EH (cell line): Measurements from ENCODE around the gene CCDC187.
"Not testable (repeated sequence)": the region's sequence is repeated elsewhere in the genome, so short reads cannot be mapped to it uniquely, and the experiment has no call there.

Experiments
- DNase-seq: peaks from one replicate; pipeline ENCODE4 v3.0.0-alpha.2; 2015; ENCODE audit warnings: low read depth

CCDC187 gene

DNA sequence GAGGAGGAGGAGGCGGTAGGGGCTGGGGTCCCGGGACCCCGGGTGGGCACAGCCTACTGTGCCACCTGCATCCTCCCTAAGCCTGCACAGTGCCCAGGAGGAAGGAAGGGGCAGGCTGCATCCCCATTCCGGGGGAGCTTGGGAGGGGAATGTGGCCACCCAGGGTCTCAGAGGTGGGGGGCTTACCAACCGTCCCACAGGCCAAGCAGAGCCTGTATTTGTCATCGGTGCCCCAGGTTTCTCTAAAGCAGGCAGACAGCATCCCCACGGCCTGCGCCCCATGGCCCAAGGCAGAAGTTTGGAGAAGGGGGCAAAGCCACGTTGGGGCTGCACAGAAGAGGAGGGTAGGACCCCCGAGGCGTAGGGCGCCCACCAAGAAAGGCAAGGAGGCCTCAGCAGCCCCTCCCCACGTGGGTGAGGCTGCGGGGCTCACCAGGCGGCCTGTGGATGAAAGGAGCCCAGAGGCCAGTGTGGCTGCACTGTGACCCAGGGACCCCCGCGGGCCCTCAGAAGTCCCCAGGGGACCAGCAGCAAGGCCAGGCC is 22.9 kb upstream of the CCDC187 start:
- DNase-seq = no peak

DNA sequence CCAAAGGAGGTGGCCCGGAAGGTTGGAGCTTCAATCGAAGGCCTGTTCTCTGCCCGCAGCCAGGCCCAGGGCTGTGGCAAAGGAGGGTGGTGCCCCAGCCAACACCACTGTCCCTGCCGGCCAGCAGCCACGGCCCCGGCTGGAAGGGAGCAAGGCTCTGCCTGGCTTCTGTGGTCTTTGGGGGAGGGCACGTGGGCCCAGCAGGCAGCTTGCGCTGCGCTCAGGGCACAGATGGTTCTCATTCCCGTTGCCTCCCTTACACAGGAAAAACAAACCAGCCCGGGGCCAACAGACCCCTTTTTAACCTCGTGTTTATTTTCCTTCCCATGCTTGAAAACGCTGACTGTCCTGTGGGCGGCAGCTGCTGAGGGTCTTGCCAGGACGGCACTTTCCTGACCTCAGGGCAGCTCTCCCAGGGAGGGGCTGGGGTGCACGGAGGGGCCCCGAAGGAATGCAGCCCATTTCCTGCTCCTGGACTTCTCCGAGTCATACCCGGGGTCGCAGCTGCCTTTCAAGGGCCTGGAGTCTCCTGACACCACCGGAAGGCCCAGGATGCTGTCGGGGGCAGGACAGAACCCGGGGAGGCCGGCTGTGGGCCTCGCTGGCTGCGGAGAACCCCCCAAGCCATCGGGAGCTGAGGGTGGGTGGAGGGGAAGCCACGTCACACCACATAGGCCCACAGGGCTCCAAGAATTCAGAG is 22.3 kb upstream of the CCDC187 start:
- DNase-seq = peak; percentile 98

DNA sequence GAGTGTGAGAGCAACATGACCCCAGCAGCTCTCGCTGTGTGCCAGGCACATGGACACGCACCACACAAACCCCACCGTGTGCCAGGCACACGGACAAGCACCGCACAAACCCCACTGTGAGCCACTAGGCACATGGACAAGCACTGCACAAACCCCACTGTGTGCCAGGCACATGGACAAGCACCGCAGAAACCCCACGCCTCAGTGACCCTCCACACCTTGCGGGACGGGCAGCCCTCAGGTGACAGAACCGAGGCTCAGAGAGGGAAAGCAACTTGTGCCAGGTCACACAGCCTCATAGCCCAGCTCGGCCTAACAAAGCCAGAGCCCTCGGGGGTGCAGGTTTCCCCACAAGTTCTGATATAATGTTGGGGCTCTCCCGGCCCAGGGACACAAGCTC is 21.5 kb upstream of the CCDC187 start:
- no peak for DNase-seq

DNA sequence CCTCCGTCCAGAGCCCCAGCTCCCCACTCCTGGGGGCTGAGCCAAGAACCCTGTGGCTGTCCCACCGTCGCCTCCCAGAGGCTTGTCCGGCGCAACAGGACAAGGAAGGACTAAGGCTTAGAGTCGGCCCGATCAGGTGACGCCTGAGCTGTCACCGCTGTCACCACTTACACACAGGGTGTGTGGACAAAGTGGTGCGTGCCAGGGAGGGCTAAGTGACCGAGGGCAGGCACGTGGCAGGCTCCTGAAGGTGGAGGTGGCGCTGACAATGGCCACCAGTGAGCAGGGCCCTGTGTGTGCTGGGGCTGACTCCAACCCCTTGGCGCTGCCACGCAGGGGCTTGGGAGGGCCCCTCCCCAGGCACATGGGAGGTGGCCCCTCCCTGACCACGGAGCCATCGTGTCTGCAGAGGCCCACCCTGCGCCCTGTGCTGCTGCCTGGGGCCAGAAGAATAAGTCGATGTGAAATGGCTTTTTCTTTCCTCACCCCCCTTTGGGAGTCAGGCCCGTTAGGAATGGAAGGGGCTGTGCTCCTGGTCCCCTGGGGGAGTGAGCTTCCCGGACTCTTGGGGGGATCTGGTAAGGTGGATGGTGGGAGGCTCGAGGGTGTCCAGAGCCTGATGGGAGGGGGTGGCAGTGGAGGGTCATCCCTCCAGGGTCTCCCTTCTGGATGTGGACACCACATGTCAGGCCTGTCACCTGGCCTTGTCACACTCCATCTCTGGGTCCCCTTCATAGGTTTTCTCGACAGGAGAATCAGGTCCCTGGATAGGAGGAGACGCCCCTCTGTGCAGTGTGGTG is 20.8 kb upstream of the CCDC187 start:
- no peak for DNase-seq

DNA sequence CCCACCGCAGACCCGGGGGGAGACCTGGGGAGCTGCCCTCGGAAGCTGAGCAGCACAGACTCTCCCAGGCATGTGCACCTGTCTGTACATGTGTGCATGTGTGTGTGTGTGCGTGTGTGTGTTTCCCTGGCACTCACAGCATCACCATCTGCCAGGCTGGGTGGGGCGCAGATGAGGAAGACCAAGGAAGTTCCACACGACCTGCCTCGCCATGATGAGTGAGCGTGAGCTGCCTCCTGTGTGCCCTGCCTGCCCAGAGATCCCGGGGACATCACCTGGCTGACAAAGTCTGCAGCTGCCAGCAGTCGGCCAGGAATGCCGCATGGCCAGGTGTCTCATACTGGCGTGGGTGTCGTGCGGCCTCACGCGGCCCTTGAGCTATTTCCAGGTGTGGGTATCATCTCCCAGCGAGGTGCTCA is 19.5 kb upstream of the CCDC187 start:
- no peak for DNase-seq

DNA sequence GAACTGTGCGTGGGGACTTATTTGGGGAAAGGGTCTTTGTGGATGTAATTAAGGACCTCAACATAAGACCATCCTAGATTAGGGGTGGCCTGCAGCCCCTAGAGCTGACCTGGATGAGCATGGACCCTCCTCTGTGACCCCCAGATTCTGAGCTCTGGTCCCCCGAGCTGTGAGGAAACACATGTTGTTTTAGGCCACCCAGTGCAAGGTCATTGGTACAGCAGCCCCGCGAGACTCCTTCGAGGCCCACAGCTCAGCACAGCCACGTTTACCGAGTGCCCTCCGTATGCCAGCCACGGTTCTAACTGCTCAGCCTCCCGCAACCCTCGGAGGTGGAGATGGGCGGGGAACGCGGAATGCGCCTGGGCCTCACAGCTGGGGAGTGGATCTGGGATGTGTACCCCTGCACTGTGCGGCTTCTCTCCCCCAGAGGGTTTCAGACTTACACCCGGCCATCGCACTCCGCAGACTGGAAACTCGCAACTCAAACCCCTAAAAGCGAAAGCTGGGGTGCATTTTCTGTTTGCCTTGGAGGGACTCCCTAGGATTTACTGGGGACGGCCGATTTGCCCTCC is 18.9 kb upstream of the CCDC187 start:
- no peak for DNase-seq

DNA sequence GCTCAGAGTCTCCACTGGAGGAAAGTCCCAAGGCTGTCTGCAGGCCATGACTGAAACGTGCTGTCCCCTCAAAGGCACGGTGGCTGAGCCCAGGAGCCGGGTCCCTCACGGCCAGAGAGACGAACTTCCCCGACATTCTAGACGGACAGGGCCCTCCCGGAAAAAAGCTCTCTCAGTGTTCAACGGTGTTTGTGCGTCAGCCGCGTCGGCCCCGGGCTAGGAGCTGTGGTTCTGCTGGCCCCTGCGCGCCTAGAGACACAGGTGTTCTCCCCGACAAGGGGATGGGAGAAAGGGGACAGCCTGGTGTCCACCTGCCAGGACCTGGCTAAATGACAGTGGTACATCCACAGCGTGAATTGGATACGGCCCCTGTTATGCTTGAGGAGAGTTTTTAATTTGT is 17.7 kb upstream of the CCDC187 start:
- no peak for DNase-seq

DNA sequence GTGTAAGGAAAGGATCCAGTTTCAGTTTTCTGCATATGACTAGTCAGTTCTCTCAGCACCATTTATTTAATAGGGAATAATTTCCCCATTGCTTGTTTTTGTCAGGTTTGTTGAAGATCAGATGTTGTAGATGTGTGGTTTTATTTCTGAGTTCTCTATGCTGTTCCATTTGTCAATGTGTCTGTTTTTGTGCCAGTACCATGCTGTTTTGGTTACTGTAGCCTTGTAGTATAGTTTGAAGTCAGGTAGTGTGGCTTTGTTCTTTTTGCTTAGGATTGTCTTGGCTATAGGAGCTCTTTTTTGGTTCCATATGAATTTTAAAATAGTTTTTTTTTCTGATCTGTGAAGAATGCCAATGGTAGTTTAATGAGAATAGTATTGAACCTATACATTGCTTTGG is 17.1 kb upstream of the CCDC187 start:
- not testable (repeated sequence) for DNase-seq

DNA sequence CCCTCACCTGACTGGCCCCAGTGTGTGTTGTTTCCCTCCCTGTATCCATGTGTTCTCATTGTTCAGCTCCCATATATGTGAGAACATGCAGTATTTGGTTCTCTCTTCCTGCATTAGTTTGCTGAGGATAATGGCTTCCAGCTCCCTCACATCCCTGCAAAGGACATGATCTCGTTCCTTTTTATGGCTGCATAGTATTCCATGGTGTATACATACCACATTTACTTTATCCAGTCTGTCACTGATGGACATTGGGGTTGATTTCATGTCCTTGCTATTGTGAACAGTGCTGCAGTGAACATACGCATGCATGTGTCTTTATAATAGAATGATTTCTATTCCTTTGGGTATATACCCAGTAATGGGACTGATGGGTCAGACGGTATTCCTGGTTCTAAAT is 16.1 kb upstream of the CCDC187 start:
- not testable (repeated sequence) for DNase-seq

DNA sequence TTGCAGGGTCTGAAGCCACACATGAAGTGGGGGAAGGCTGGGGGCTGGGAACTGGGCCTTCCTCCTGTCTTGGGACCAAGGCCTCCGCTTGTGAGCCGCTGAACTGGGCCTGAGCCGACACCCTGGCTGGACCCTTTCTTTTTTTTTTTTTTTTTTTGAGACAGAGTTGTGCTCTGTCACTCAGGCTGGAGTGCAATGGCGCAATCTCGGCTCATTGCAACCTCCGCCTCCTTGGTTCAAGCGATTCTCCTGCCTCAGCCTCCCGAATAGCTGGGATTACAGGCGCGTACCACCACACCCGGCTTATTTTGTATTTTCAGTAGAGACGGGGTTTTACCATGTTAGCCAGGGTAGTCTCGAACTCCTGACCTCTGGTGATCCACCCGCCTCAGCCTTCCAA is 15.3 kb upstream of the CCDC187 start:
- not testable (repeated sequence) for DNase-seq

DNA sequence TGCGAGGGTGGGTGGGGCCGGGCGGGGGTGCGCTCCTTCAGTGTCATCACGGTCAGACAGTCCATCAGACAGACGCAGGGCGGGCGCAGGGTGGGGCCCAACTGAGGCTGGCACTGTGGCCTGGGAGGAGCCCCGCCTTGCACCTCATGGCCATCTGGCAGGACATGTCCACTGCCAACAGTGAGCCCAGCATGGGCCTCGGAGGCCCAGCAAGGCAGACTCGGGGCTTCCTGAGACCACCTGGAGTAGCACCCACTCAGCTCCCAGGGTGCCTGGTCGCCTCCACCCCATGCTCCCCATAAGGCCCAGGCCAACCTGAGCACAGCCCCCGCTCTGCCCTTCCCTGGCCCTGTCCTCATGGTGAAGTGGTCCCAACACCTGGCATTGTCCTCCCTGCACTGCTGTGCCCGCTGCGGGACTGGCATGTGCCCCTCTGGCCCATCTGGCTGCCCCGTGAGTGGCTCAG is 14.9 kb upstream of the CCDC187 start:
- DNase-seq = no peak

DNA sequence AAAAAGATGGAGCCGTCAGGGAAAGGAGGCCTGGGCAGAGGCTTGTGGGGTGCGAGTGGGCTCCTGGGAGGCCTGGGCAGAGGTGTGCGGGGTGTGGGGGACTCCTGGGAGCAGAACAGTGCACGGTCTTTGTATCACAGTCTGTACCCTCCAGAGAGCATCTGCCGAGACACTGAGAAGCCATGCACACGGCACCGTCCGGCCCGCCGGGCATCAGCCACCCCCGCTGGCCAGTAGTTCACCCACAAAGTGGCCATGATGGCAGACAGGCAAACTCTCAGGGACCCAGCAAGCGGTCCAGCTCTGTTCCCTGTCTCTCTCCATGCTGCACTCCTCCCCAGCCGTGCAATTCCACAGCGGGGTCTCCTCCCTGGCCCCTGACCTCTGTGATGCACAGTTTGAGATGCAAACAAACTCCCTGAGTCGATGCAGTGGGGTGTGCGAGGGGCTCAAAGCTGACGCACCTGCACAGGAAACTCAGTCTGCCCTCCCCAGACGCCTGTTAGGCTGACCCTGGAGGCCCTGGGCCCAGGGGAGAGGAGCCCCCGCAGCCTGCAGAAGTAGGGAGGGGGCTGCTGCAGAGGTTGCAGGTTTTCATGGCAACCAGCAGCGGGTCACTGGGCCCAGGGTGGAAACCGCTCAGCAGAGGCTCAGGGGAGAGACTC is 14.3 kb upstream of the CCDC187 start:
- no peak for DNase-seq

DNA sequence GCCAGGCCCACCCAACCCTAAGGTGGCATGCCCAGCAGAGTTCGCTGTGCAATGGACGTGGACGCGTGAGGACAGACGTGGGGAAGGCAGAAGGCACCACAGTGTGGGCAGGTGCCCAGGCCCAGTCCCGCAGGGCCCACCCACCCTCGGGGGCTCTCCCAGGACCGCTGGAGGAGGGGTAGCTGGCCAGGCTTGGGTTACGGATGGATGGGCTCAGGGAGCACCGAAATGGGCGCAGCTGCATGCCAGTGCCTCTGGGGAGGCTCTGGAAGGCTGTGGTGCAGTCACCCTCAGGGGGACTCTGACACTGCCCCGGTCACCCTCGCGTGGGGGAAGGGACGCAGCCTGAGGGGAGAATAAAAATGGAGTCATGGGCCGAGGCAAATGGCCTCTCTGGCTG is 13.8 kb upstream of the CCDC187 start:
- DNase-seq = no peak

DNA sequence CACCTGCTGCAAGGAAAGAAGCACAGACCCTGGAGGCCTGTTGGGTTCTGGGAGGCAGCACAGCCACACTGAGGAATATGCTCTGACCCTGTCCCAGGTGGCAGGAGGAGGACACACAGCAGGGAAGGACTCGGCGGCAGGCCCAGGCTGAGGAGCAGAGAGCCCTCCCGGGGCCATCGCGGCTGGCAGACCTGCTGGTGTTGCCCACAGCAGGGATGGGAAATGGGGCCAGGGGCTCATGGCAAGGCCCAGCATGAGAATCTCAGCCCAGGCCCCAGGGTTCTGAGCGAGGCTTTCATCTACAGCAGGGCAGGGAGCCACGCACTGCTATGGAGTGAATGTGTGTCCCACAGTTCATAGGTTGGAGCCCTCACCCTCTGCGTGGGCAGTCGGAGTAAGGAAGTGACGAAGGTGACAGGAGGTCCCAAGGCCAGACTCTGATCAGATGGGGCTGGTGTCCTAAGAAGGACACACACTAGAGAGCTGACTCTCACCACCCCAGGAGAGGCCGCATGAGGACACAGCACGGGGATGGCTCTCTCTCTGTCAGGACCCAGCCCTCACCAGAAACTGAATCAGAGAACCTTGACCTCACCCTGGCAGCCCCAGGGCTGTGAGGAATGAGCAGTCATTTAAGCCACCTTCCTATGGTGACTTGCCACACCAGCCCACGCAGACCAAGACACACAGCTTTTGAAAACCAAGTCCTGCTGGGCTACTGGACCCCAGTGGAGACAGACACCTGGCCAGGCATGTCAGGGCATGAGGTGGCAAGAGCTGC is 13.2 kb upstream of the CCDC187 start:
- no peak for DNase-seq

DNA sequence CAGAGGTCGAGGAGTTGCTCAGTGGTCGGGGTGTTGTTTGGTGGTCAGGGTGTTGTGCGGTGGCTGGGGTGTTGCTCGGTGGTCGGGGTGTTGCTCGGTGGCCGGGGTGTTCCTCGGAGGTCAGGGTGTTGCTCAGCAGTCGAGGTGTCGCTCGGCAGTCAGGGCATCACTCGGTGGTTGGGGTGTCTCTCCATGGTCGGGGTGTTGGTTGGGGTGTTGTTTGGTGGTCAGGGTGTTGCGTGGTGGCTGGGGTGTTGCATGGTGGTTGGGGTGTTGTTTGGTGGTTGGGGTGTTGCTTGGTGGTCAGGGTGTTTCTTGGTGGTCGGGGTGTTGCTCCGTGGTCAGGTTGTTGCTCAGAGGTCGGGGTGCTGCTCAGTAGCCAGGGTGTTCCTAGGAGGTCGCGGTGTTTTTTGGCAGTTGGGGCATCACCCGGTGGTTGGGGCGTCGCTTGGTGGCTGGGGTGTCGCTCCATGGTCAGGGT is 12.4 kb upstream of the CCDC187 start:
- DNase-seq = no peak

DNA sequence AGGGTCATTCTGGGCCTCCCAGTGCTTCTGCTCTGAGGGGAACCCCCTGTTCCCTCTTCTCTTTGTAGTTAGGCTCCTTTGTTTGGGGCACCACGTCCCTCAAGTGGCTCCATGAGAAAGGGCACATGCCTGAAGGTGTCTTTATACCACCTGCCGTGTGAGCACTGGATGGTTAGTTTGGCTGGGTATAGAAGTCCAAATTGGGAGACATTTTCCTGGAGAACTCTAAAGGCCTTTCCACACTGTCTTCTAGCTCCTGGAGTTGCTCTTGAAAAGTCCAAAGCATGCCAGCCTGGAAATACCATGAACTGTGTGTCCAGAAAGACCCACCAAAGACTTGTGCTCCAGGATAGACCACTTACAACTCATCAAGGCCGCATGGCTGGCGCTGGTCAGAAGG is 11.1 kb upstream of the CCDC187 start:
- DNase-seq = no peak

DNA sequence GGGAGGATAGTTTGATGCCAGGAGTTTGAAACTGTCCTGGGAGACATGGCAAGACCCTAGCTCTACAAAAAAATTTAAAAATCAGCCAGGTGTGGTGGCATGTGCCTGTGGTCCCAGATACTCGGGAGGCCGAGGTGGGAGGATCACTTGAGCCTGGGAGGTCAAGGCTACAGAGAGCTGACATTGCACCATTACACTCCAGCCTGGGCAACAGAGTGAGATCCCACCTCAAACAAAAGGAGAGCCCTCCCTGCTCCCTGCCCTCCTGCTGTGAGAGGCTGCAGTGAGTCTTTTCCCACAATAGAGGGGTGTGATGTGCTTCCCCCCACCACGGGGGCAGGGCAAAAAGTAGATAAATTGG is 10.1 kb upstream of the CCDC187 start:
- no peak for DNase-seq

DNA sequence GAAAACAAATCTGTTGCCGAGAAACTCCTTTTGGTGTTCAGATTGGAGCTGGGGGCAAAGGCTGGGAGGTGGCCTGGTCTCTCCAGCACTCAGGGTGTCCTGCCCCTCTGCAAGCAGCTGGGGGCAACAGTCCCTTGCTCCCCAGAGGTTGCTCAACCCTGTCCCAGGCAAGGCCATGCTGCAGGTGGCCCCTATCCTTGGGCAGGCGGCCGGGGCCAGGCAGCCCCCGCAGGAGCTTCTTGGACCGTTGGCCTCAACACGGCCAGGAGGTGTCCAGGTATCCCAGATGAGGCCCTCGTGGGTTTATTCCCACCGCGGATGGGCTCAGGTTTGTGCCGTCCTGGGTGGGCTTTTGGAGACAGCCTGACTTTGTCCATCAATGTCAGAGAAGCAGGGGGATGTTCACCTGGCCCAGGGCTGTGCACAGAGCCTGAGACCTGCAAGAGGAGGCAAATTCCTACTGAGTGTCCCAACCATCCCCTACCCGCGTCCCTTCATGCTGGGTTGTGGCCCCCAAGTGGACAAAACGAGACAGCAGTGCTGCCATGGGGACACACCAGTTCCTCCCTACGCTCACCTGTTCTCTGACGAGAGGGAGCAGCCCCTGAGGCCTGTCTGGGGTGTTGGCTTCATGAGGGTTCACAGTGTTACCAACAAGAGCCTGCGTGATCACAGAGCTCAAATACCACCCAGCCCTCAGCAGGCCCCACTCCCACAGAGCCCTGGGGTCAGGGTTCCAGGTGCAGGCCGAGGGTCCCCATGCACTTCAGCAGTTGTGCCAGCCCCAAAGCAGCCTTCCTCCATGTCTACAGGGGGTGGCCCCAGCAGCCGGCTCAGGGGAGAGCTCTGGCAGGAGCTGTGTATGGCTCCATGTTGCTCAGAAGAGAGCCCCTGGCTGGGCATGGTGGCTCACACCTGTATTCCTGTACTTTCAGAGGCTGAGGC is 9.5 kb upstream of the CCDC187 start:
- no peak for DNase-seq

DNA sequence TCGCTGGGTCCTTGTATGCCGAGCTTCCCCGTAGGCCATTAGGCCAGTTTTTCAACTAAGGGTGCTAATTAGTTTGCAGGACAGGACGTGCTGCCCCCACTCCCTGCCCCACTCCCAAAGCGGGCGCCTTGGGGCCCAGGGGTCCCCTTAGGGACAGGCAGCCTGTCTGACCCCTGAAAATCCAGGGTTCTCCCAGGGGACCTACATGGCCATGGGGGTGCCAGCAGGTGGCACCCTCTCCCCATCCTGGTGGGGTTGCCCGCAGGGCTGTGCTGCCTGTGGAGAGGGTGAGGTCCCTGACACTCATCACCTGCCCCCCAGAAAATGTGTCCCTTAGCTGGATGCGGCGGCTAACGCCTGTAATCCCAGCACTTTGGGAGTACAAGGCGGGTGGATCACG is 8.5 kb upstream of the CCDC187 start:
- DNase-seq = peak; percentile 74

DNA sequence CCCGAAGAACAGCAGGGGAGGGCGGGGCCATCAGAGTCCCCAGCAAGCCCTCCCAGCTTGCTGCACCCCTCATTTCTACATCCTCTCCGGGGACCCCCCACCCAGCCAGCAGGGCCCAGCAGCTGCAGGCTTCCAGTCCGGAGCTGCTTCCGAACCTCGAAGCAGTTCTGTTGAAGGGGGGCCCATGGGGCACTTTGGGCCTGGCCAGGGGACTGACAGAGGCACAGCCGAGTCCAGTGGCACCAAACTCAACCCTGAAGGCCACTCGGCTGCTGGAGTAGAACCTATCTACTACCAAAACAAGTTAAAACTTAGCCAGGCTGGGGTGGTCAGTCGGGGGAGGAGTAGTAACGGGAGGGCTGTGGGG is 8.1 kb upstream of the CCDC187 start:
- no peak for DNase-seq
